Limb (tissue), 2 donors: ENCODE results near the gene JPT2.
"Not testable (repeated sequence)": the region's sequence is repeated elsewhere in the genome, so short reads cannot be mapped to it uniquely, and the experiment has no call there.

Experiments
- DNase-seq, 2 donors: peaks; one replicate each; pipeline ENCODE4 v3.0.0-alpha.2; 2016; ENCODE audit errors: extremely low spot score in 2 of 2

Gene JPT2

DNA sequence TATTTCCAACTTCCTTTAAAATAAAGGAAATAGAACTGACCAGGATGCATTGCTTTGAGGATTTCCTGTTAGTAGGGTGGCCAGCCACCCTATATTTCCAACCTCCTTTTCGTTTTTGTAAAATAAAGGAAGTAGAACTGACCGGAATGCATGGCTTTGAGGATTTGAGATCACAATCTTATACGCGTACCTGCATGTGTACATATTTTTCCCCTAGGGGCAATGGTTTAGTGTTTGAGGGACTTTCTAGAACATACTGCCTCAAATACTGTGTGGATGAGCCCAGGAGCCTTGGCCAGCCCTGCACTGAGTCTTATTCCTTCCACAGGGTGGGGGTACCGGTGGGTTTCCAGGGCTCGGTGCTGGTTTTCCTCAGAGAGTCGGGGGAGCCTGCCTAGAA, 53.5 kb downstream of the JPT2 start:
- no peak for DNase-seq

DNA sequence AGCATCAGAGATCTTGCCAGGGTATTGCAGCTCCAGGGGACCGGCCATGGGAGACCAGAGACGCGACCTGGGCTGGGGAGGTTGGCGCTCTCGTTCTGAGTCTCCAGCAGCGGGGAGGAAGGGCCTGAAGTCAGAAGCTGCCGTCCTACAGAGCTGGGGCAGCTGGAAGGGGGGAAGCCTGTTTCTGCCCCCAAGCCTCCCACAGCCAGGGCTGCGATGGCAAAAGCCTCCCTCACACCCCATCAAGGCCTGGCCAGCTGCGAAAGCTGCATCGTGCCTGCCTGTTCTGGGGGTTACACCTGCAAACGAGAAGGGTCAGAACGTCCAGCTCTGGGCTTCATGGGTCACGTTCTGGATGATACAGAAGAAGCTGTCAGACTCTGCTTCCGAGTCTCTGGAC, 54.0 kb downstream of the JPT2 start:
- DNase-seq, result no peak

DNA sequence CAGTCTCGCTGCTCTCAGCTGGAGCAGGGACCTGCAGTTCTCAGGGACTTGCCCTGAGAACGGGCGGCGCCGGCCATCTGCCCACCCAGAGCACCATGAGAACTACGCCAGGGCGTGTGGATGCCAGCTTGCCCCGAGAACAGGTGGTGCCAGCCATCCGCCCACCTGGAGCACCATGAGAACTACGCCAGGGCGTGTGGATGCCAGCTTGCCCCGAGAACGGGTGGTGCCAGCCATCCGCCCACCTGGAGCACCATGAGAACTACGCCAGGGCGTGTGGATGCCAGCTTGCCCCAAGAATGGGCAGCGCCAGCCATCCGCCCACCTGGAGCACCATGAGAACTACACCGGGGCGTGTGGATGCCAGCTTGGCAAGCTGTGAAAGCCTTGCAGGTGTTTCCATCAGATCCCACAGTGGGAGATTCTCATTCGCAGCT, 54.5 kb downstream of the JPT2 start:
- not testable (repeated sequence) for DNase-seq

DNA sequence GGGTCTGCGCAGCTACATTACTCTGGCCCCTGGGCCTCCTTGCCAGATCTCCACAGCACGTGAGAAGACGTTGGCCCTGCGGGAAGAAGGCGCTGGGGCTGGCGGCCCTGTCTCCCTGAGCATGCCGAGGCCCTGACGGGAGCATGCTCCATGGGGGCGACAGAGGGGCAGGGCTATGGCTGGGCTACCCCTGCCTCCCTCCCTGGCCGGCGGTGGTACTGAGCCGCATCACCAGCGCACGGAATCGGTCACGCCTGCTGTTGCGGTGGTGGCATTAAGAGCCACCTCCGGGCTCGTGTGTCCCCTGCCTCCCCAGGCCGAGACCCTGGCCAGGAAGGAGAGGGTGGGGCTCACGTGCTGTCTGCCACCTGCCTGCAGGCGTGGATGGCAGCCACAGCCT, 56.0 kb downstream of the JPT2 start:
- no peak for DNase-seq

- no peak for DNase-seq
Observed at GRCh38 chr16:1734816-1735215, 56.7 kb downstream of the JPT2 start.

DNA sequence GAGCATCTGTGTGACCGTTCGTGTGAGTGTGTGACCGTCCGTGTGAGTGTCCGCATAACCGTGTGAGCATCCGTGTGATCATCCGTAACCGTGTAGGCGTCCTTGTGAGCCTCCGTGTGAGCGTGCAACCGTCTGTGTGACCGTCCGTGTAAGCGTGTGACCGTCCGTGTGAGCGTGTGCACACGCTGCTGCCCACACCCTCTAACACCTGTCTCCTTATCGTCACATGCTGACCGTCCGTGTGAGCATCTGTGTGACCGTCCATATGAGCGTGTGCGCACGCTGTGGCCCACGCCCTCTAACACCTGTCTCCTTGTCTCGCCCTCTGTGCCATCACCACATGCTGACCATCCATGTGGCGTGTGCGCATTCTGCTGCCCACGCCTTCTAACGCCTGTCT, 62.2 kb downstream of the JPT2 start:
- no peak for DNase-seq

- DNase-seq, result no peak
Observed at GRCh38 chr16:1740781-1741490, 62.9 kb downstream of the JPT2 start.

DNA sequence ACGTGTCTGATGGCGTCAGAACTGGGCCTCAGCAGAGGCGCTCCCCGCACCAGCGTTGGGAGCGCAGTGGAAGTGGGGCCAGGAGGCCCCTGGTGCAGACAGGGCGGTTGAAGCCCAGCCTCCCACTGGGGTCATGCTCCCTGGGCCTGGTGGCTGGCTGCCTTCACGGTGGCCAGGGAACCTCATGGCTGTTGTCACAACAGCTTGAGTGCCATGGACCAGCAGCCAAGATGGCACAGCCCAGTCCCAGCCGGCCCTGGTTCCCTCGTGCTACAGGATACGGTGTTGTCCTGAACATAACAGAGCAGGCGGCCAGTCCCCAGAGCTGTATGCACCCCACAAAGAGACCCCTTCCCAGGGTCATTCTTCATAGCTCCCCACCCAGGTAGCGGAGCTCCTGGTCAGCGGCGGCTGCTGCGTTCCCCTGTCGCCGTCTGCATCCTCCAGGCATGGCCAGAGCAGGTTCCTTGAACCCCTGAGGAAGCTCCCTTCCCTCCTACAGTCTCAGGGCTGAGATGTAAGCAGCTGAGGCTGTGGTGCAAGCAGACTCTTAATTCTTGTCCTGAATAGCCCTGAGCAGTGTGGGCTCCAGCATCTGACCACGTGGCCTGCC, 63.6 kb downstream of the JPT2 start:
- DNase-seq, result no peak

- DNase-seq, result no peak
Observed at GRCh38 chr16:1743376-1744337, 65.6 kb downstream of the JPT2 start.

DNA sequence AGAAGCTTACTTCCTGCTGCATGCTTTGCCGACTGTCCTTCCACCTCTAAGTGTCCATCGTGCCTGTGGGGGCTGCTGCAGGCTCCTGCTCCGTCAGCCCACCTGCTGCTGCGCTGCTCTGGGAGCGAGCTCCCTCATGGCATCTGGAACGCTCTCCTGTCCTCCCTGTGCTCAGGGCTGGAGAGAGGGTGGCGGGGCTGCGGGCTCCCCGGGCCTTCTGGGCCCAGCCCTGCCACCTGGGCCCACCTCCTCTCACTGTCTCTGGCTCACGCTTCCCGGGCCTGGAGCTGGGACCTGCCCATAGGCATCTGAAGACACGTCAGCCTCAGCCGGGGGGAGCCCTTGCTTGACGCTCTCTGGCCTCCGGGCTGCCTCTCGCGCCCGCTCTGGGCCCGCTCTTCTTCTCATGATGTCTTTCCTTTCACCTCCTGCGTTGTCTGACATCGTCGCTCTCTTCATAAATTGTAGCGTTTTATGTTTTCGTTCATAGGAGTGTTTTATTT, 66.3 kb downstream of the JPT2 start:
- DNase-seq, result no peak

GRCh38 chr16:1745181-1745899, 67.3 kb downstream of the JPT2 start:
- no peak for DNase-seq

- no peak for DNase-seq
Observed at GRCh38 chr16:1745900-1746692, 68.0 kb downstream of the JPT2 start.

- no peak for DNase-seq
Observed at GRCh38 chr16:1746693-1747195, 68.7 kb downstream of the JPT2 start.

DNA sequence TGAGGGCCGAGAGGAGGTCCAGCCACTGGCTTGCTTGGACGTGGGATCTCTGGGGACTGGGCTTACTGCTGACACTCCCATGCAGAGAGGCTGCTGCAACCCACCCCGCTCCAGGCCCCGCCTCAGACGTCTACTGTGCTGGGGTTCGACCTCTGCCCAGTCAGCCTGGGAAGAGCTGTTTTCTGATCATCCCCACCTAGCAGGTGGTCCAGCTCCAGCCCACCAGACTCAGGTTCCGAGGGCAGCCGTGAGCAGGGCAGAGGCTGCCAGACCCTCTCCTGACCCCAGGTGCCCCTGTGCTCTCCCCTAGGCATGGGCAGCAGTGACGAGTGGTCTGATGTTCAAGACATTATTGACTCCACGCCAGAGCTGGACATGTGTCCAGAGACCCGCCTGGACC, 69.9 kb downstream of the JPT2 start:
- DNase-seq, result no peak

- DNase-seq, result no peak
Observed at GRCh38 chr16:1749152-1750117, 71.4 kb downstream of the JPT2 start.
